Retina (tissue), 1 donor: ENCODE measurements around the gene CCDC97.

Experiments used
- DNase-seq: peaks from one replicate; pipeline ENCODE4 v3.0.0-alpha.2; 2016

The CCDC97 gene

DNA sequence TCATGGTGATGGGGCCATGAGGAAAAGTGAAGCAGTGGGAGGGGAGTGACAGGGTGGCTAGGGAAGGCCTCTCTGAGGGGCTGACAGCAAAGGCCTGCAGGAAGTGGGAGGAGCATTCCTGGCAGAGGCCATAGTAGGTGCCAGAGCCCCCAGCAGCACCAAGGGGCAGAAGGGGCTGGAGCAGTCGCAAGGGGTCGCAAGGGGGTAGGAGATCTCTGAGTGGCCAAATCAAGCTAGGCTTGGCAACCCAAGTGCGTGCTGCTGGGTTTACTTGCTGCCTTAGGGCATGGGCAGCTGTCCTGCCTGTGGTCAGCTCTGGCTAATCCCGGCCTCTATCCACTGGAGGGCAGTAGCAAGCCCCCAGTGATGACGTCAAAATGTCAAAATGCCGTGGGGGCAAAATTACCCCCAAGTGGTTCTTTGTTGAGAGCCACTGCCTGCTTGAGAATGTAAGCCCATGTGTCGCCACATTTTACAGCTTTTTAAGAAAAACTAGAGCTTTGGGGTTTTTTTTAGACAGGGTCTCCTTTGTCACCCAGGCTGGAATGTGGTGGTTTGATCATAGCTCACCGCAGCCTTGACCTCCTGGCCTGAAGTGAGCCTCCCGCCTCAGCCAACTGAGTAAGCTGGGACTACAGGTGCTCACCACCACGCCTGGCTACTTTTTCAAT lies 11.8 kb downstream of the CCDC97 start:
- DNase-seq = peak; percentile 70

DNA sequence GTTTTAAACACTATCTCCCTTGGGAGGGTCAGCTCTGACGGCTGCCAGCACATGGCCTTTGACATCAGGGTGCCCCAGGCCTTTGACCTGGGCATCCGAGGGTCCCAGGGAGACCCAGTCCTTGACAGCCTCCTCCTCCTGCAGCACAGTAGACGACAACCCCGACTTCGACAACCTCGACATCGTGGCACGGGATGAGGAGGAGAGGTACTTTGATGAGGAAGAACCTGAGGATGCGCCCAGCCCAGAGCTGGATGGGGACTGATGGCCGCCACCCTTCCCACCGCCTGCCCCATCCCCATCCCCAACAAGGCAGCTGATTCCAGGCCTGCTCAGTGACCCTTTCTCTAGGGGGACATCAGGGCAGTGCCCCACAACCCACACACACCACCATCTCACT lies 12.5 kb downstream of the CCDC97 start:
- DNase-seq = no peak

DNA sequence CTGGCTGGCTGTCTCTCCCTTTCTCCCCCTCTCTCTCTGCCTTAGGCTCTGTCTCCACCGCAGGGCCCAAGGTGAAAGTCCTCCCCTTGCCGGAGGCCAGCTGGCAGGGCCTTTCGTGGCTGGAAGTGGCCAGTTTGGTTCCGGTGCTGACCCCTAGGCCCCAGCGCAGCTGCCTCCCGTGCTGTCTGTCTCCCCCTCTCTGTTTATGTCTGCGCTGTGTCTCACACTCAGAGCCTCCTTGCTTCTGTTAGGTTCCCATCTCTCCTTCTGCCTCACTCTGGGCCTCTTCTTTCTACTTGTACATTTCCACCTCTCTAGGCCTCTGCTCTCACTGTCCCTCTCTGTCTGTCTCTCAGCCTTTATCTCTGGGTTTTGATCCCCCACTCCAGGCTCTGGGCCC lies 13.1 kb downstream of the CCDC97 start:
- DNase-seq = no peak

DNA sequence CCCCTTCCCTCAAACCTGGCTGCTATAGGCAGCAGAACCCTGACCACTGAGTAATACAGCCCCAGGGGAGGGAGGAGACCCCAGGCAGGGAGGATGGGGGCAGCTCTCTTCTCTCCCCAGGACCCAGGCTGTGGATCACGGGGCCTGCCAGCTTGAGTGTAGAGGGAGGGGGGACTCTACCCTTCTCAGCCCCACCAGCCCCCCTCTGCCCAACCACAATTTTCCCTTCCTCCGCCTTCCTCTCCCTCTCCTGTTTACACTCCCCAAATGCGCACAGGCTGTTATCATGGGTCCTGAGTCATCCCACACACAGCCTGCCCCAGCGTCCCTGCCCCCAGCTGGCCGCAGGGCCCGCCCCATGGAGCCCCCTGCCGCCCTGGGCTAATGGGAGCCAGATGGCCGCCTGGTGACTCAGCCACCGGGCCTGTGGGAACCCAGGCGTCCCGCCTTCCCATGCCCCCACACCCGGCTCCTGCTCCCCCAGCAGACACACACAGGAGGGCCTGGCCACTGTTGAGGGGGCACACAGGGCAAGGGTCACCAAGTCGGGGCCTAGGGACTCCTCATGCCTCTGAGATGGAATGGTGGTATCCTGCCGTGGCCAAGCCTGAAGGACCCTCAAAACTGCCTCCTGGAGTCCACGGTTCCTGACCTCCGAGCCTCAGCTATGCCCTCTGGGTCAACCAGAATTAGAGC lies 13.6 kb downstream of the CCDC97 start:
- DNase-seq = no peak

DNA sequence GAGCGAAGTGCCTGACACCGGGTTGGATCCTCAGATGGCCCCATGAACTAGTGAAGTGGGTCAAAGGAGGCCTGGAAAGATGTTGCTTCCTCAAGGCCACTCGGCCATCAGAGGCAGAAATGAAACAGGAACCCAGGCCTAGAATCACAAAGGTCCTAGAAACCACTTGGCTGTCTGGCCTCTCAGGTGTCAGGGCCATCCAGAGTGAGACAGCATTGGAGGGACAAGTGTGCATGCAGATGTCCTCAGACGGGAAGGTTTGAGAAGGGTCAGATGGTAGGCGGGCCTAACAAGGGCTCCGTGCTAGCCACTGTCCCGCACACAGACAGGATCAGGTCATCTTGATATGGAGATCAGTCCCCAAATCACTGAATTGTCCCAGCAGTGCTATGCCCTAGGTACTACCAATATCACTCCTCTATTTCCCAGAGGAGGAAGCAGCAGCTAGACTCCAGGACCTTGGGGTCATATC lies 14.3 kb downstream of the CCDC97 start:
- DNase-seq = no peak

DNA sequence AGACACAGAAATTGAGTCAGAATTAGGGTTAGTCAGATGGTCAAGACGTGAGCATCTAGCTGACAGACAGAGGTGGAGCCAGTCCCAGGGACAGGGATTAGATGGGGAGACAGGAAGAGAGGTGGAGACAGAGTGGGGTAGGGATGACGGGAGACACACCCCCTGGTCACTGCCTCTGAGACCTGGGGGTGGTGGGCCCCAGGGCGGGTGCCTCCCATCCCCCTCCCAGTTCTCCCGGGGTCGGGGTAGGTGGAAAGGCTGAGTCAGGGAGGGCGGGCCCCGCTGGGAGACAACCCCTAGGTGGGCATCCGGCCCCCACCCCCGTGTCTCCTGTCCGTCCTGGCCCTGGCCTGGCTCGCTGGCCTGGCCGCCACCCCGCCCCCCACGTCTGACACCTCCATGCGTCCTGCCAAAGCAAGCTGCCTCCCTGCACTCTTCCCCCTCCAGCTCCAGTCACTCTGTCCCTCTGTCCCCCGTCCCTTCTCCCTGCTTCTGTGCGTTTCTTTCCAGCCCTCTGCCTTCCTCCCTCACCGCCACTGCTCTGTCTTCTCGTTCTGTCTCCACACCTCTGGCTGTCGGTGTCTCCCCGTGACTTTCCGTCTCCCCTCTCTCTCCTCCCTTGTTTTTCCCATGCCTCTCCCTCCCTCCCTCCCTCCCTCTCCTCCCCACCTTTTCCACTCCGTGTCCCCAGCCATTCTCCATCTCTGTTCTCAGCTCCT lies 15.1 kb downstream of the CCDC97 start:
- DNase-seq = no peak

DNA sequence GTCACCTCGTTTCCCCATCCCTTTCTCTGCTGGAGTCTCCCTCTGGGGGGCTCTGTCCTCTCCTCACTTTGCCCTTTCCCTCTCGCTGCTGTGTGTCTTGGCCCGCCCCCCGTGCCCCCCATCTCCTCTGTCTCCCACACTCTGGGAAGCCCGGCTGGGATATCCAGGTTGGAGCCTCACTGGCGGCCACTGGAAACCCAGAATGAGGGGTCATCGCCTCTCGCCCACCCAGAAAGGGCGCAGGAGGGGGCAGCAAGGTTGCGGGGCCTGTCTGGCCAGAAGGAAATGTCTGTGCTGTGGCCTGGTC lies 15.6 kb downstream of the CCDC97 start:
- no peak for DNase-seq

DNA sequence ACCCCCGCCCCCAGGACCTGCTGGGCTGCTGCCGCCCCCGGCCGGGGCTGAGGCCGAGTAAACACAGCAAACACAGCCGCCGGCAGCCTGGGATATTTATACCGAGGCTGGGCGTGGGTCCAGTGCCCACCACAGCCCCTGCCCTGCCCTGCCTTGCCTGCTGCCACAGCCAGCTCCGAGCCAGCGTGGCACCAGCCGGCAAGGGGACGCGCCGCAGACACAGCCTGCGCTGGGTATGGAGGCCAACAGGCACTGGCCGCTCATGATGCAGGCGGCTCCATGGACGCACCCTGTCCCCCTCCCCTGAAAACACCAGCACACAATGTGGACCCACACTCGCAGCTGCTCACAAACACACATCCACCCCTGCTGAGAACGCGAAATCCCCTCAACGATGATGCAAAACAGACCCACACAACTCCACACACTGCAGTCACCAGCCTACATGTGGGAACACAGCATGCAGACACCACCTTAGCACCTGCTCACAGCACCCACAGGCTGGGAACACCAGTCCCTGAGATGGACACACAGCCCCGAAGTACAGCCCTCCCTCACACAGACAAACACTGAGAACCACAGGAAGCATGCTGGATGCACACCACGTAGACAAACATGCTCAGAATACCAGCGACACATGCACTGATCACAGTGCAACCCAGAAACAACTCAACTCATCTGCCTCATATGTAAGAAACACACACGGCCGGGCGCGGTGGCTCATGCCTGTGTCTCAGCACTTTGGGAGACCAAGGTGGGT lies 16.2 kb downstream of the CCDC97 start:
- DNase-seq = peak; percentile 60

DNA sequence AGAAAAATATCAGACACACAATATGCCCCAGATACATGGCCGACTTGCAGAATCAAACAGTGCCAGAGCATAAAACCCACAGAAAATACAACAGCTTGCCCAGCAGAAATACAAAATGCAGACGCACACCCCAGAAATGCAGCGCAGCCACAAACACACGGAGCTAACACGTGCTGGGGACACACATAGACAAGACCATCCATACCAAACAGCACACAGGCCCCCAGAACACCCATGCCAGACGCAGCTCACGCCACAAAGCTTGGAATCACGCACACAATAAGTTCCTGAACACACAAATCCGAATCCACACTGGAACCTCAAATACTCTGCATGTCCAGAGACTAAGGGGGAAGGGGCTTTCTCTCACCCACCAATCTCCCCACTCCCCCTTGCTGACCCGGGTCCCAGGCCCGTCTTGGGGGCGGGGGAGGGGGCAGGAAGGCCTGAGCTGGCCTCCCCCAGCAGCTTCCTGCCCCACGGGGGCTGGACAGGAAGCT lies 17.2 kb downstream of the CCDC97 start:
- no peak for DNase-seq

DNA sequence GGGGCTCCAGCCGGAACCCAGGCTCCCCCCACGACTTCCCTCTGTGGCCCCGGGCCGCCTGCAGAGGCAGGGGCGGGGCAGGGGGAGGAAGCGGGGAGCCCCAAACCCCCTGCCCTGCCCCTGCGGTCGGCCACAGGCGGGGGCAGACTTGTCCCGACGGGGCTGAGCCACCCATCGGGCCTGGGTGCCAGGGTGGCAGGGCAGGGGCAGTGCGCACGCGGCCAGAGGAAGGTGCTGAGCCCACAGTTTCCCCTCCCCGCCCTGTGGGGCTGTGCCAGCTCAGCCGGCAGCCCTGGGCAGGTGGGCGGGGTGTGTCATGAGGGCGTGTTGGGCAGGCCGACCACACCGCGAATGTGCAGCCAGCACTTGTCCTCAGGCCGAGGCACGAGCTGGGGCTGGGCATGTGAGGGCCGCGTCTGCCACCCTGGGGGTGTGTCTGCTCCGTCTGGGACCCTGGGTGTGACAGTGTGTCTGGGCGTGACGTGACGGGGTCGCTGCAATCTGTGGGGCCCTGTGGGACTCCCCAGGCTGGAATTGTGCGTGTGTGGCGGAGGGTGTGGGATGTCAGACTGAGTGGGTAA lies 17.7 kb downstream of the CCDC97 start:
- DNase-seq = no peak

DNA sequence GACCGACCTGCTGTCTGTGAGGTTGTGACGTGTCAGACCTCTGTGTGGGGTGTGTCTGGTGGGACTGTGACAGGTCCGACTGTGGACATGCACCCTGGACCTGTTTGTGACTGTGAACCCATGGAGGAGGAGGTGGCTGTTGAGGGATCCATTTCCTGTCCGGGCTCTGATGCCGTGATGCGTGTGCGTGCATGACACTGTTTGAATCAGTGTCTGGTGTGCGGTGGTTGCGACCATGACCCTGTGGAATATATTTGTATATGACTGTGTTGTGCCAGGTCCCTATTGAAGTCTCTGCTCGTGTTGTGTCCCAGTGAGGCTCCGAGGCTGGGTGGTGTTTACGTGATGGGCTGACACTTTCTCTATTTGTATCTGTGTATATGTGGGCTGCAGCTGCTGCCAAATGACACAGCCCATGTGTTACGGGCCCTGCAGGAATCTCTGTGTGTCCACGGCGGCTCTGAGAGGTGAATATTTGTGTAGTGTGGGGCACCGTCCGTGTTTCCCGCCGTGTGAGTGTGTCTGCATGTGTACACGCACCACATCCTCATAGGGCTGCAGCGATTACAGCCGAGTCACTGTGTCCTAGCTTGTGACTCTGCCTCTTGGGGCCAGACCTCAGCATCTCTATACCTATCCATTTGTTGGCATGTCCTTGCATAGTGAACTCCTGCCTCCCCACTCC lies 18.3 kb downstream of the CCDC97 start:
- DNase-seq = no peak

DNA sequence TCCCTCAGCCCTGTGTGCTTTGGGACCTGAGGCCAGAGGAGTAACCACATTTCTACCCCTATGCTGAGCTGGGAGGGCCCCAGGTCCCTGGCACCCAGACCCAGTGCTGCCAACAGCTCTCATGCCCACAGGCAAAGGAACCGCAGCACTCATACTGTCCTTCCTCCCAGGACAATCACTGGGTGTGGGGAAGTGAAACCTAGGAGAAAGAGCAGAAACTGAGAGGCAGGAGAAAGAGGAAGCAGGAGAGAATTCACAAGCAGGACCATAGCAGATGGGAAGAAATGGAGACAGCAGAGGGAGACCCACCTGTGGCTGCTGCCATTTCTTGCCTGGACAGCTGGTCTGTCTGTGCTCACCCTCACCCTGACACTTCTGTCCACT lies 18.9 kb downstream of the CCDC97 start:
- no peak for DNase-seq

DNA sequence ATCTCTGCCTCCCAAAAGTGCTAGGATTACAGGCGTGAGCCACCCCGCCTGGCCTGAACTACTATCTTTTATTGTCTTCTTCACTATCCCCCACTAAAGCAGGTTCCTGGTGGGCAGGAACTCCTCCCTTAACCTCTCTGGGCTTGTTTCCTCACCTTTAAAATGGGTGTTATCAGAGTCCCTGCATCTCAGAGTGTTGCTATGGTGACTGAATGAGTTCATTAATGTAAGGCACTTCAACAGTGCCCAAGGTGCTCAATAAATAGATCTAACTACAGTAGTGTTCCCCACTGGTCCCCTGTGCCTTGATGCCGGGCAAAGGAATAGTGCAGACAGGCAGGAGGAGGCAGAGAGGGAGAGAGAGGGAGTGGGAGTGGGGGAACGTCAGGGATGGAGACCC lies 20.5 kb downstream of the CCDC97 start:
- no peak for DNase-seq

DNA sequence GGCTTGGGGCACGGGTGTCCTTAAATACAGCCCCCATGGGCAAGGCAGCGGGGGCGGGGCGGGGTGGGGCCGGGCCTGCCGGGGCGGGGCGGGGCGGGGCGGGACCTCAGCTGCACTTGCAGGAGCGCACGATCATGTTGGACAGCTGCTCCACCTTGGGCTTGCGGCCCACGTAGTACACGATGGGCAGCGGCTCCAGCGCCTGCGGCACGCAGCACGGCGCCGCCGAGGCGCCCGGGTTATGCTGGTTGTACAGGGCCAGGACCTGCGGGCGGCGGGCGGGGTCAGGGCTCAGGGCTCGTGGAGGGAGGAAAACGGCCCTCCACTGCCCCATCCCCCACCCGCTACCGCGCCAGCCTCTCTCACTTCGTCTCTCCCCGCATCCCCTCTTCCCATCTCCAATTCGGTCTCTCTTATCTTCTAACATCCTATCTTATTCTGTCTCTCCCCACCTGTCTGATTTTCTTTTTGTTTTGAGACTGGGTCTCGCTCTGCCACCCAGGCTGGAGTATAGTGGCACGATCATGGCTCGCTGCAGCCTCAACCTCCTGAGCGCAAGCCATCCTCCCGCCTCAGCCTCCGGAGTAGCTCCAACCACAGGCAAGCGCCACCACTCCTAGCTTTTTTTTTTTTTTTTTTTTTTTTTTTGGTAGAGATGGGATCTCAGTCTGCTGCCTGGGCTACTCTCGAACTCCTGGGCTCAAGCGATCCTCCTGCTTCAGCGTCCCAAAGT lies 21.1 kb downstream of the CCDC97 start:
- peak; percentile 39 for DNase-seq

DNA sequence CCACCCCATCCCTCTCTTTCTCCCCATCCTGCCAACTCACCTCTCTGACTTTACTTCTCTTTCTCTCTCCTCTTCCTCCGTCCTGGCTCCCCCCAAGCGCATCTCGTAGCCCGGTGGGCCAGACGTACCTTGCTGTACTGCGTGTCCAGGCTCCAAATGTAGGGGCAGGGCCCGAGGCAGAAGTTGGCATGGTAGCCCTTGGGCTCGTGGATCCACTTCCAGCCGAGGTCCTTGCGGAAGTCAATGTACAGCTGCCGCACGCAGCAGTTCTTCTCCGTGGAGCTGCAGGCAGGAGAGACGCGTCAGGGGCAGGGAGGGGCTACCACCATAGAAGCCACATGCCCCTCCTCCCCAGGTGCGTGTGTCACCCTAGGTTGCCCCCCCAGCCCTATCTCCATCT lies 22.0 kb downstream of the CCDC97 start:
- no peak for DNase-seq

DNA sequence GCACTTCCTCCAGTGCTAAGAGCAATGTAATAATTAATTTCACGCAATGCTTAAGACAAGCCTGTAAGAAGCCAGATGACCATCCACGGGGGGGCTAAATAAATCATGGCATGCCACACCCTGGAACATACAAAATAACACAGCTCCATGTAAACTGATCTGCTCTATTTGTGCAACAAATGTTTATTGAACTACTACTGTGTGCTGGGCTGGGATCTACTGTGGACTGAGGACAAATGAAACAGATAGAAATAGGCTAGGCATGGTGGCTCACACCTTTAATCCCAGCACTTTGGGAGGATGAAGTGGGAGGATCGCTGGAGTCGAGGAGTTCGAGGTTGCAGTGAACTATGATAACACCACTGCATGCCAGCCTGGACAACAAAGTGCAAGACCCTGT lies 22.5 kb downstream of the CCDC97 start:
- DNase-seq = no peak

DNA sequence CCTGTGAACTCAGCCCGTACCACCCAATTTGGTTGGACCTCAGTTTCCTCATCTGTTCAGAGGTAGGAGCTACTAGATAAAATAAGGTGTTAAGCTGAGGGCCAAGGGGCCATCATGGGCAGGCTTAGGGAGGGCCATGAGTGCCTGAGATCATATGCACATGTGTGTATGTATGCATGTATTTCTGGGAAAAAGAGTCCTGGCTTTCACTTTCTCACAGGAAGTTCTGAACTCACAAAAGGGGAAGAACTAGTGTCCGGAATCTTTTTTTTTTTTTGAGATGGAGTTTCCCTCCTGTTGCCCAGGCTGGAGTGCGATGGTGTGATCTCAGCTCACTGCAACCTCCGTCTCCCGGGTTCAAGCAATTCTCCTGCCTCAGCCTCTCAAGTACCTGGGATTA lies 24.8 kb downstream of the CCDC97 start:
- no peak for DNase-seq

DNA sequence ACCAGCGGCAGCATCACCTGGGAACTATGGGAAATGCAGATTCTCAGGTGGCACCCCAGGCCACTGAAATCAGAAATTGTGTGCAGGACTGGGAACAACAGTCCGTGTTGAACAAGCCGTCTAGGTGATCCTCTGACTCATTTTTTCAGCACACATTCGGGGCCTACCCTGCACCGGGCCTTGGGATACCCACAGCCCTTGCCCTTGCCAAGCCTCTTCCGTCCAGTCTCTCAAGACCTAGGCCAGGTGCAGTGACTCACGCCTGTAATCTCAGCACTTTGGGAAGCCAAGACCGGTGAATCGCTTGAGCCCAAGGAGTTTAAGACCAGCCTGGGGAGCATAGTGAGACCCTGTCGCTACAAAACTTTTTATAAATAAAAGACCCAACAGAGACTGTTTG lies 25.5 kb downstream of the CCDC97 start:
- DNase-seq = no peak

DNA sequence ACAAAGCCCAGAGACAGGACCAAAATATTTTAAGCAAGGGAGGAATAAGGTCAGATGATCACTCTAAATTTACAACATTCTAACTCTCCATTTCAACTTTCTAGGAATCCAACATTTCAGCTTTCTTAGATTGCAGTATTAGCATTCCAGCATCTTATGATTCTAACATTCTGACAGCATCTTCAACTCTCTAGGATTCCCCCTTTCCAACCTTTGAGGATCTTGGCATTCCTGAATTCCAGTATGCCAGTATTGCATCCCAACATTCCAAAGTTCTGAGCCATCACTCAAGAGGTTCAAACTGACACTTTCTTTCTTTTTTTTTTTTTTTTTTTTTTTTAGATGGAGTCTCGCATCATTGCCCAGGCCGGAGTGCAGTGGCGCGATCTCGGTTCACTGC lies 30.0 kb downstream of the CCDC97 start:
- DNase-seq = no peak

DNA sequence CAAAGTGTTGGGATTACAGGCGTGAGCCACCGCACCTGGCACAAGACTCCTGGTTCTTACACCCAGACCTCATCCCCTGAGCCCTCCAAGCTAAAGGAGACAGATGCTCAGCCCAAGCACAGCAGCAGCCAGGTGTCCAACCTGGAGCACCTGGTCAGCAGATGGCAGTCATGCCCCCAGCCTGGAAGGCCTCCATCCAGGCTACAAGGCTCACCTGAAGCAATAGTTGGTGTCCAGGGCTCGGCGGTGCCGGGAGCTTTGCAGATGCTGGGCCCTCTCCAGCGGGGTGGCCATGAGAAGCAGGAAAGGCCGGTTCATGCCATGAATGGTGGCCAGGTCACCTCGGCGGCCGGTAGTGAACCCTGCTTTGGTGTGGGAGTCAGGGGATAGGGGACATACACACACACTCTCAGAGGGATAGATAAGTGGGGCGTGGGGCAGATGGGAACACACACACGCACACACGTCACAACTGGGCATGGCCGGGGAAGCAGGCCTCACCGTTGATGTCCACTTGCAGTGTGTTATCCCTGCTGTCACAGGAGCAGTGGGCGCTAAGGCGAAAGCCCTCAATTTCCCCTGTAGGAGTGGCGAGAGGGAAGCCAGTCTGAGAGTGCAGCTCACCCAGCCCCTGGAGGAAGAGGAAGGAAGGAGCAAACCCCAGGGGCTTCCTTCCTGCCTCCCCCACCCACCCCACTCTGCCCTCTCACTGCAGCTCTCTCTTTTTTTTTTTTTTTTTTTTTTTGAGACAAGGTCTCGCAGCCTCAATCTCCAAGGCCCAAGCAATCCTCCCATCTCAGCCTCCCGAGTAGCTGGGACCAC lies 31.9 kb downstream of the CCDC97 start:
- no peak for DNase-seq

DNA sequence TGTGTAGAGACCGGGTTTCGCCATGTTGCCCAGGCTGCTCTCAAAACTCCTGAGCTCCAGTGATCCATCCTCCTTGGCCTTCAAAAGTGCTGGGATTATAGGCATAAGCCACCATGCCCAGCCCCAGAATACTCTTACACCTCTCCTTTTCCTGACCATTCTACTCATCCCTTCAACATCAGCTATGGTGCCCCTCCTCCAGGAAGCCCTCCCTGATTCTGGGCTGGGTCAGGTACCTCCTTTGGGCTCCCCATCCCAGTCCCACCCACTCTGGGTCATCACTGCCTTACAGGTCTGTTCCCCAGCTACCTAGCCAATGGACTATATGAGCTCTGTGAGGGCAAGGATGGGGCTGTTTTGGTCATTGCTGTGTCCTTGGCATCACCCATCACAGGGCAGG lies 34.2 kb downstream of the CCDC97 start:
- no peak for DNase-seq
